Measurements from ENCODE around the gene THOC6.
"Not testable (repeated sequence)": the region's sequence is repeated elsewhere in the genome, so short reads cannot be mapped to it uniquely, and the experiment has no call there.

THOC6 gene

GRCh38 chr16:3069146-3069545 lies 45.3 kb downstream of the THOC6 start:
- not testable (repeated sequence) for DNase-seq (ENCODE audit: insufficient read length, low spot score); FAIRE-seq

- no peak for FAIRE-seq
- DNase-seq (ENCODE audit: insufficient read length, low spot score) = no peak
These were observed 46.8 kb downstream of the THOC6 start for GRCh38 chr16:3070608-3071111.

GRCh38 chr16:3071655-3072054 lies 47.8 kb downstream of the THOC6 start:
- FAIRE-seq = no peak
- no peak for DNase-seq (ENCODE audit: insufficient read length, low spot score)

GRCh38 chr16:3072148-3072547 lies 48.3 kb downstream of the THOC6 start:
- DNase-seq (ENCODE audit: insufficient read length, low spot score); FAIRE-seq: not testable (repeated sequence)

GRCh38 chr16:3072576-3073263 lies 48.9 kb downstream of the THOC6 start:
- FAIRE-seq = peak; percentile 90
- DNase-seq (ENCODE audit: insufficient read length, low spot score) = not testable (repeated sequence)

- FAIRE-seq = no peak
- DNase-seq (ENCODE audit: insufficient read length, low spot score) = no peak
These were observed 49.6 kb downstream of the THOC6 start for GRCh38 chr16:3073448-3073847.

- DNase-seq (ENCODE audit: insufficient read length, low spot score) (peak; percentile 69), FAIRE-seq (peak; percentile 92)
These were observed 51.2 kb downstream of the THOC6 start for GRCh38 chr16:3074860-3075522.

GRCh38 chr16:3075523-3075915 lies 51.7 kb downstream of the THOC6 start:
- no peak for DNase-seq (ENCODE audit: insufficient read length, low spot score)
- FAIRE-seq = peak; percentile 69

- FAIRE-seq; DNase-seq (ENCODE audit: insufficient read length, low spot score): not testable (repeated sequence)
These were observed 52.1 kb downstream of the THOC6 start for GRCh38 chr16:3075946-3076345.

GRCh38 chr16:3076577-3076976 lies 52.7 kb downstream of the THOC6 start:
- DNase-seq (ENCODE audit: insufficient read length, low spot score) (no peak), FAIRE-seq (peak; percentile 69)
